GM12872 (cell line): Measurements from ENCODE around the gene BBX.

Experiments
- CTCF ChIP-seq: IDR thresholded peaks from 3 replicates; pipeline ENCODE4 v1.5.1; 2011; ENCODE audit warnings: low read depth, mild to moderate bottlenecking, low read length, moderate library complexity; ENCODE audit not compliant: insufficient read depth

BBX gene

GRCh38 chr3:107756649-107757048, 233.9 kb downstream of the BBX start:
- no peak for TF ChIP-seq CTCF

GRCh38 chr3:107757140-107757539, 234.4 kb downstream of the BBX start:
- no peak for TF ChIP-seq CTCF

- TF ChIP-seq CTCF = no peak
Observed at GRCh38 chr3:107760144-107760543, 237.4 kb downstream of the BBX start.

GRCh38 chr3:107761391-107761790, 238.6 kb downstream of the BBX start:
- TF ChIP-seq CTCF = no peak

GRCh38 chr3:107765524-107765923, 242.8 kb downstream of the BBX start:
- no peak for TF ChIP-seq CTCF

GRCh38 chr3:107767897-107768605, 245.3 kb downstream of the BBX start:
- TF ChIP-seq CTCF = no peak

GRCh38 chr3:107769882-107770281, 247.1 kb downstream of the BBX start:
- no peak for TF ChIP-seq CTCF
